GM12878 (cell line): ENCODE results near the gene GGT6. TPM values are rescaled to one million over a fixed set of nuclear protein-coding genes. Genes with fewer than 3 reads are reported as not detected.

Experiments
- ATAC-seq: fragments of 200-7000 bp; cut with Tn5 transposase; 3 replicates; pipeline ENCODE4 v1.9.1; 2020; ENCODE audit warnings: mild to moderate bottlenecking, moderate library complexity
- BruUV-seq: library from RNA; stranded (reverse); fragments of 400-500 nt; replicated peaks from 2 replicates; lab custom pipeline; 2021; lab: Mats Ljungman, UMichigan
- CTCF ChIA-PET: fragments of 300-600 bp; sonication (Branson Sonifier 250); formaldehyde crosslinking; extraction: SDS; loops from one replicate; lab custom pipeline; 2021; ENCODE audit warnings: inconsistent platforms; lab: Yijun Ruan, JAX
- POLR2A ChIA-PET: fragments of 350-600 bp; formaldehyde crosslinking; extraction: SDS; loops from one replicate; lab custom pipeline; 2021; ENCODE audit warnings: inconsistent platforms; lab: Charles Lee
- RAD21 ChIA-PET: fragments of 300-600 bp; sonication (Branson Sonifier 250); formaldehyde crosslinking; loops from one replicate; lab custom pipeline; 2023; ENCODE audit warnings: antibody characterized with exemption; ENCODE audit not compliant: unreplicated experiment; lab: Charles Lee
- SMC1A ChIA-PET: fragments of 300-600 bp; sonication (Branson Sonifier 250); formaldehyde crosslinking; loops from one replicate; lab custom pipeline; 2023; ENCODE audit not compliant: unreplicated experiment, uncharacterized antibody; lab: Charles Lee
- DNase-seq: peaks from one replicate; pipeline ENCODE4 v3.0.0-alpha.2; 2011; ENCODE audit warnings: low read depth, low spot score
- FAIRE-seq: peaks from 3 replicates; lab custom pipeline; 2011; peaks lifted over from hg19 to GRCh38; lab: Jason Lieb, UNC
- H2AFZ ChIP-seq: 2 replicates; pipeline ENCODE4 v1.6.0; 2011; ENCODE audit warnings: low read depth, low read length, control low read depth; ENCODE audit not compliant: control insufficient read depth
- H3K27ac ChIP-seq: 2 replicates; pipeline ENCODE4 v1.5.1; 2011; ENCODE audit warnings: control low read depth; ENCODE audit not compliant: control insufficient read depth, insufficient read depth
- H3K27me3 ChIP-seq, 2 experiments: replicated peaks in 1 of 2; 2 replicates each; pipeline versions ENCODE4 v1.6.0 to v1.6.1; 2011; ENCODE audit warnings: low read length in 1 of 2; ENCODE audit not compliant: control insufficient read depth in 2 of 2, insufficient read depth in 2 of 2
- H3K36me3 ChIP-seq, 2 experiments: 2 replicates each; pipeline ENCODE4 v1.5.1; 2011; ENCODE audit warnings: low read length in 1 of 2; ENCODE audit not compliant: control insufficient read depth in 2 of 2, insufficient read depth in 2 of 2
- H3K4me1 ChIP-seq: 2 replicates; pipeline ENCODE4 v1.6.1; 2011; ENCODE audit warnings: mild to moderate bottlenecking, low read length, moderate library complexity, mixed read lengths; ENCODE audit not compliant: control insufficient read depth, insufficient read depth
- H3K4me2 ChIP-seq: 2 replicates; pipeline ENCODE4 v1.6.0; 2011; ENCODE audit warnings: control low read depth; ENCODE audit not compliant: control insufficient read depth, insufficient read depth
- H3K4me3 ChIP-seq: fragments of 200-600 bp; sonication (generic); 2 replicates; pipeline ENCODE4 v1.5.1; 2016
- H3K79me2 ChIP-seq: 2 replicates; pipeline ENCODE4 v1.6.0; 2011; ENCODE audit warnings: low read length; ENCODE audit not compliant: control insufficient read depth, insufficient read depth
- H3K9ac ChIP-seq: 2 replicates; pipeline ENCODE4 v1.8.0; 2011; ENCODE audit warnings: low read length, control low read depth, mixed read lengths; ENCODE audit not compliant: control insufficient read depth, insufficient read depth
- H3K9me3 ChIP-seq: replicated peaks from 3 replicates; pipeline ENCODE4 v1.5.1; 2011; ENCODE audit warnings: mild to moderate bottlenecking, low read length; ENCODE audit not compliant: control insufficient read depth, insufficient read depth
- H4K20me1 ChIP-seq: 2 replicates; pipeline ENCODE4 v1.6.0; 2011; ENCODE audit not compliant: control insufficient read depth, insufficient read depth
- ASH2L ChIP-seq: fragments of 300-600, 200-600 bp; sonication (generic); IDR thresholded peaks from 2 replicates; pipeline ENCODE4 v1.6.1; 2017; ENCODE audit warnings: low read depth, mild to moderate bottlenecking, borderline replicate concordance
- CBX3 ChIP-seq: fragments of 200-600 bp; sonication (generic); IDR thresholded peaks from 2 replicates; pipeline ENCODE4 v1.6.1; 2016; ENCODE audit warnings: low read depth, borderline replicate concordance
- CHD1 ChIP-seq: IDR thresholded peaks from 2 replicates; pipeline ENCODE4 v1.6.1; 2012; ENCODE audit warnings: low read depth, low read length, improper control_type of control experiment
- EED ChIP-seq: sonication (generic); IDR thresholded peaks from 2 replicates; pipeline ENCODE4 v1.6.1; 2016; ENCODE audit warnings: antibody characterized with exemption, low read depth
- GATAD2B ChIP-seq: fragments of 450-650 bp; conservative IDR thresholded peaks from 2 replicates; pipeline ENCODE4 v1.6.1; 2017; ENCODE audit warnings: low read depth, mild to moderate bottlenecking, moderate library complexity
- IKZF2 ChIP-seq, 2 experiments: fragments of 450-650 bp; IDR thresholded peaks; 2 replicates each; pipeline ENCODE4 v1.6.1; 2017; ENCODE audit warnings: mild to moderate bottlenecking in 2 of 2, moderate library complexity in 2 of 2
- KAT2A ChIP-seq: conservative IDR thresholded peaks from 2 replicates; pipeline ENCODE4 v1.6.1; 2011; ENCODE audit warnings: low read depth, low read length; ENCODE audit not compliant: control insufficient read depth
- PAX8 ChIP-seq: fragments of 450-650 bp; IDR thresholded peaks from 2 replicates; pipeline ENCODE4 v1.6.1; 2017; ENCODE audit warnings: mild to moderate bottlenecking, moderate library complexity
- POLR2AphosphoS5 ChIP-seq: IDR thresholded peaks from 2 replicates; pipeline ENCODE4 v1.6.1; 2011; ENCODE audit warnings: mild to moderate bottlenecking, low read length, inconsistent platforms
- RAD51 ChIP-seq: fragments of 450-650 bp; IDR thresholded peaks from 2 replicates; pipeline ENCODE4 v1.6.1; 2016; ENCODE audit warnings: moderate library complexity, mild to moderate bottlenecking, inconsistent platforms
- SREBF1 ChIP-seq: IDR thresholded peaks from 2 replicates; pipeline ENCODE4 v1.6.1; 2012; ENCODE audit warnings: mild to moderate bottlenecking, low read length
- WGBS: methylation state at CpG from one replicate; pipeline ENCODE4 v1.1.6; 2016; ENCODE audit warnings: low lambda C conversion rate; ENCODE audit not compliant: insufficient replicate concordance, insufficient coverage; ENCODE audit errors: missing lambda C conversion rate; 5-methylcytosine and 5-hydroxymethylcytosine counted together
- in situ Hi-C: fragments of 300-500 bp; cut with MboI; formaldehyde crosslinking; loops from 9 replicates; pipeline ENCODE4 v1.14.3; 2018; ENCODE audit warnings: mixed read lengths
- intact Hi-C: fragments of 100-400 bp; cut with micrococcal nuclease; formaldehyde crosslinking; loops from one replicate; pipeline ENCODE4 v1.14.2; 2022; ENCODE audit not compliant: unreplicated experiment
- polyA plus RNA-seq, 11 experiments: library from polyadenylated mRNA; depleted of rRNA in 4 of 11; unstranded in 6 of 11; stranded (reverse) in 5 of 11; fragments of >200 nt; fragmentation: Nextera tagmentation in 4 of 11; fragmentation: Illumina TruSeq in 1 of 11; extraction: Ambion mirVana in 4 of 11; extraction: Trizol in 1 of 11; gene quantifications; 1 replicate in 1 of 11; 2 replicates in 10 of 11; pipeline versions ENCODE4 v1.2.1 to v1.2.3, GENCODE V29; 2011 to 2016; ENCODE audit warnings: inconsistent platforms in 2 of 11, missing spikeins in 2 of 11, low read depth in 1 of 11
- total RNA-seq, 4 experiments: library from RNA; depleted of rRNA in 3 of 4; stranded (reverse); fragments of >200 nt in 3 of 4; fragmentation: Illumina TruSeq in 1 of 4; extraction: Trizol in 1 of 4; gene quantifications; 2 replicates each; pipeline versions ENCODE4 v1.2.1 to v1.2.3, GENCODE V29; 2013 to 2021
- TF ChIP-seq, protein P1 (sequence below): IDR thresholded peaks from 2 replicates; pipeline ENCODE4 v1.6.1; 2012; ENCODE audit warnings: low read depth, low read length, improper control_type of control experiment
- TF ChIP-seq, protein P2 (sequence below): fragments of 450-650 bp; IDR thresholded peaks from 2 replicates; pipeline ENCODE4 v1.6.1; 2018; ENCODE audit warnings: mild to moderate bottlenecking, low read depth, moderate library complexity; ENCODE audit not compliant: partially characterized antibody

The GGT6 gene
- total and polyA plus RNA-seq, 10 of the 15 experiments (the other 5 are each of a cell fraction or from before 2014, with no cell fraction given) = 0.01 to 0.26 (median 0.13) TPM; not detected in 5

DNA sequence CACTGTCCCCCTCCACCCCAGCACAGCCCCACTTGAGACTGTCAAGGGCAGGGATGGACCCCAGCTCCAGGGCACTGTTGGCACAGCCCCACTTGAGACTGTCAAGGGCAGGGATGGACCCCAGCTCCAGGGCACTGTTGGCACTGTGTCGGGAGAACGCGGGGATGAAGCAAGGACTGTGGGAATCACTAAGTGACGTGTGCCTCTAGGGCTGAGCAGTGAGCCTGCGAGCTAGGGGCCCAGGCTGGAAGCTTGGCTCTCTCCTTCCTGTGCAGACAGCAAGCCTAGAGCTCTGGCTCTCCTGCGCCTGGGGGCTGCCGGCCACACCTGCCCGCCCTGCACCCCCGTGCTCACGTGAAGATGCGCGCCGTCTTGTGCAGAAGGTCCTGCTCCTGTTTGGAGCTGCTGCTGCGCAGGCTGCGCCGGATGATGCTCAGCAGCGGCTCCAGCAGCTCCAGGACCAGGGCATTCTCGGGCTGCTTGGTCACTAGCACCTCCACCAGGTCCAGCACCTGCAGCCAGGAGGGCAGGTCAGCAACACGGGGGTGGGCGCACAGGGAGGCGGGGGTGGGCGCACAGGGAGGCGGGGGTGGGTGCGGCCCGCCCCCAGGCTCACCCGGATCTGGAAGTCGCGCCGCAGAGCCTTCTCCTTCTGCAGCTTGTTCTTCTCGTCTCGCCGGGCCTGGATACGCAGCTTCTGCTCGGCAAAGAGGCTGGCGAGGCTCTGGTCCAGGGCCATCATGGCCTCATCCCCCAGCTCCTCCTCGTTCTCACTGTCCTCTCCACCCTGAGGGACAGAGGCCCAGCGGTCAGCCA is 16.0 kb downstream of the GGT6 start:
- BruUV-seq = no TSS peak
- no peak for DNase-seq
- no peak overlapping the region for H3K4me2 ChIP-seq
- 95% methylated on average over 26 of the region's 37 CpGs for WGBS
- H3K4me3 ChIP-seq = no peak overlapping the region
- no peak for FAIRE-seq
- no peaks in the 10 kb centered on the region for H3K79me2 ChIP-seq
- in situ Hi-C loops = no loop called here
- H3K9ac ChIP-seq = no peak overlapping the region
- ChIA-PET SMC1A (no interaction called here), POLR2A (interaction anchor here (0.6 kb wide), 1 partner anchor 42 kb away, joined by 3 read pairs; no protein-coding TSS in a partner anchor), CTCF (interaction anchor here (1.1 kb wide), 1 partner anchor 21 kb away, joined by 3 read pairs; no protein-coding TSS in a partner anchor), RAD21 (no interaction called here)
- no peak overlapping the region for H3K27ac ChIP-seq
- no peaks in the 10 kb centered on the region for H3K9me3 ChIP-seq
- no peak for TF ChIP-seq GATAD2B
- no peak for TF ChIP-seq EED
- no peak for TF ChIP-seq ASH2L
- no peak for TF ChIP-seq POLR2AphosphoS5
- no peak for TF ChIP-seq CBX3
- no peak for TF ChIP-seq PAX8
- no peak for TF ChIP-seq CHD1
- no peak for TF ChIP-seq RAD51
- TF ChIP-seq, protein P1, sequence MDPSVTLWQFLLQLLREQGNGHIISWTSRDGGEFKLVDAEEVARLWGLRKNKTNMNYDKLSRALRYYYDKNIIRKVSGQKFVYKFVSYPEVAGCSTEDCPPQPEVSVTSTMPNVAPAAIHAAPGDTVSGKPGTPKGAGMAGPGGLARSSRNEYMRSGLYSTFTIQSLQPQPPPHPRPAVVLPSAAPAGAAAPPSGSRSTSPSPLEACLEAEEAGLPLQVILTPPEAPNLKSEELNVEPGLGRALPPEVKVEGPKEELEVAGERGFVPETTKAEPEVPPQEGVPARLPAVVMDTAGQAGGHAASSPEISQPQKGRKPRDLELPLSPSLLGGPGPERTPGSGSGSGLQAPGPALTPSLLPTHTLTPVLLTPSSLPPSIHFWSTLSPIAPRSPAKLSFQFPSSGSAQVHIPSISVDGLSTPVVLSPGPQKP = no peak
- TF ChIP-seq IKZF2 (IDR thresholded peaks at IDR 0.05) = no peak
- no peak for TF ChIP-seq SREBF1
- no peak for TF ChIP-seq KAT2A
- TF ChIP-seq, protein P2, sequence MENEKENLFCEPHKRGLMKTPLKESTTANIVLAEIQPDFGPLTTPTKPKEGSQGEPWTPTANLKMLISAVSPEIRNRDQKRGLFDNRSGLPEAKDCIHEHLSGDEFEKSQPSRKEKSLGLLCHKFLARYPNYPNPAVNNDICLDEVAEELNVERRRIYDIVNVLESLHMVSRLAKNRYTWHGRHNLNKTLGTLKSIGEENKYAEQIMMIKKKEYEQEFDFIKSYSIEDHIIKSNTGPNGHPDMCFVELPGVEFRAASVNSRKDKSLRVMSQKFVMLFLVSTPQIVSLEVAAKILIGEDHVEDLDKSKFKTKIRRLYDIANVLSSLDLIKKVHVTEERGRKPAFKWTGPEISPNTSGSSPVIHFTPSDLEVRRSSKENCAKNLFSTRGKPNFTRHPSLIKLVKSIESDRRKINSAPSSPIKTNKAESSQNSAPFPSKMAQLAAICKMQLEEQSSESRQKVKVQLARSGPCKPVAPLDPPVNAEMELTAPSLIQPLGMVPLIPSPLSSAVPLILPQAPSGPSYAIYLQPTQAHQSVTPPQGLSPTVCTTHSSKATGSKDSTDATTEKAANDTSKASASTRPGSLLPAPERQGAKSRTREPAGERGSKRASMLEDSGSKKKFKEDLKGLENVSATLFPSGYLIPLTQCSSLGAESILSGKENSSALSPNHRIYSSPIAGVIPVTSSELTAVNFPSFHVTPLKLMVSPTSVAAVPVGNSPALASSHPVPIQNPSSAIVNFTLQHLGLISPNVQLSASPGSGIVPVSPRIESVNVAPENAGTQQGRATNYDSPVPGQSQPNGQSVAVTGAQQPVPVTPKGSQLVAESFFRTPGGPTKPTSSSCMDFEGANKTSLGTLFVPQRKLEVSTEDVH = no peak
- intact Hi-C loops = no loop called here
- no peaks in the 10 kb centered on the region for H3K4me1 ChIP-seq
- no peaks in the 10 kb centered on the region; the same call in none of the 2 replicates for H4K20me1 ChIP-seq
- H3K36me3 ChIP-seq = peaks cover 8 to 61% of the 10 kb centered on the region in 2 experiments; a peak in 3 of 4 replicates
- no peak overlapping the region for H2AFZ ChIP-seq
- no peaks in the 10 kb centered on the region for H3K27me3 ChIP-seq
- ATAC-seq = no peak
